GM06990 (cell line): ENCODE data around the gene NEDD4L.

ENCODE experiments used
- DNase-seq: peaks from one replicate; pipeline ENCODE4 v3.0.0-alpha.2; 2011; ENCODE audit not compliant: insufficient read length; ENCODE audit errors: extremely low read depth
- H3K27me3 ChIP-seq: replicated peaks from 2 replicates; pipeline ENCODE4 v1.6.0; 2011; ENCODE audit warnings: low read length; ENCODE audit not compliant: control insufficient read depth, insufficient read depth
- H3K36me3 ChIP-seq: 2 replicates; pipeline ENCODE4 v1.5.1; 2011; ENCODE audit warnings: low read length; ENCODE audit not compliant: control insufficient read depth, insufficient read depth
- H3K4me3 ChIP-seq: replicated peaks from 2 replicates; pipeline ENCODE4 v1.5.1; 2011; ENCODE audit warnings: low read depth, mild to moderate bottlenecking, control low read depth, low read length
- TF ChIP-seq, protein P1 (sequence below): IDR thresholded peaks from 2 replicates; pipeline ENCODE4 v1.5.1; 2011; ENCODE audit warnings: low read length, control low read depth, mild to moderate bottlenecking, inconsistent platforms; ENCODE audit not compliant: insufficient read depth, poor library complexity, severe bottlenecking

Gene NEDD4L

DNA sequence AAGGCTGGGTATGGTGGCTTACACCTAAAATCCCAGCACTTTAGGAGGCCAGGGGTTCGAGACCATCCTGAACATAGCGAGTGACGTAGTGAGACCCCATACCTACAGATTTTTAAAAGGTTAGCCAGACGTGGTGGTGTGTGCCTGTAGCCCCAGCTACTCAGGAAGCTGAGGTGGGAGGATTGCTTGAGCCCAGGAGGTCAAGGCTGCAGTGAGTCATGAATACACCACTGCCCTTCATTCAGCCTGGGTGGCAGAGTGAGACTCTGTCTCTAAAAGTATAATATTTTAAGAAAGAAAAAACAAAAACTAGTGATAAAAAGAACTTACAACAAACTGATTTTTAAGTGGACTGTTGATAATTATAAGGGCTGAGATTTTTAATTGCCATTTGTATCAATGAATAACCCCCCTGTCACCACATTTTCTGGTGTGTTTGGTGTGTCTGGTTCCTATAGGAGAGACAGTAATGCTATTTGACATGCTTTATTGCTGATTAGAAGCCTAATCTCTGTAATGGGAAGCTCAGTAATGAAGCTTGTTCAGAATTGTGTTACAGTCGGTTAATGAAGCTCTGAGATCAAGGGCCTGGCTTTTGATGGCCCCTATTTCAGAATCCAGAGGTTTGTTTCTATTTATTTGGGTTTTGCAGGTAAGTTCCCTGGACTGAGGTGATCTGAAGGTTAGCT lies 147.0 kb downstream of the NEDD4L start:
- no peaks in the 10 kb centered on the region for H3K27me3 ChIP-seq
- TF ChIP-seq, protein P1, sequence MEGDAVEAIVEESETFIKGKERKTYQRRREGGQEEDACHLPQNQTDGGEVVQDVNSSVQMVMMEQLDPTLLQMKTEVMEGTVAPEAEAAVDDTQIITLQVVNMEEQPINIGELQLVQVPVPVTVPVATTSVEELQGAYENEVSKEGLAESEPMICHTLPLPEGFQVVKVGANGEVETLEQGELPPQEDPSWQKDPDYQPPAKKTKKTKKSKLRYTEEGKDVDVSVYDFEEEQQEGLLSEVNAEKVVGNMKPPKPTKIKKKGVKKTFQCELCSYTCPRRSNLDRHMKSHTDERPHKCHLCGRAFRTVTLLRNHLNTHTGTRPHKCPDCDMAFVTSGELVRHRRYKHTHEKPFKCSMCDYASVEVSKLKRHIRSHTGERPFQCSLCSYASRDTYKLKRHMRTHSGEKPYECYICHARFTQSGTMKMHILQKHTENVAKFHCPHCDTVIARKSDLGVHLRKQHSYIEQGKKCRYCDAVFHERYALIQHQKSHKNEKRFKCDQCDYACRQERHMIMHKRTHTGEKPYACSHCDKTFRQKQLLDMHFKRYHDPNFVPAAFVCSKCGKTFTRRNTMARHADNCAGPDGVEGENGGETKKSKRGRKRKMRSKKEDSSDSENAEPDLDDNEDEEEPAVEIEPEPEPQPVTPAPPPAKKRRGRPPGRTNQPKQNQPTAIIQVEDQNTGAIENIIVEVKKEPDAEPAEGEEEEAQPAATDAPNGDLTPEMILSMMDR, result no peak
- no peak overlapping the region for H3K4me3 ChIP-seq
- no peaks in the 10 kb centered on the region for H3K36me3 ChIP-seq
- no peak for DNase-seq

DNA sequence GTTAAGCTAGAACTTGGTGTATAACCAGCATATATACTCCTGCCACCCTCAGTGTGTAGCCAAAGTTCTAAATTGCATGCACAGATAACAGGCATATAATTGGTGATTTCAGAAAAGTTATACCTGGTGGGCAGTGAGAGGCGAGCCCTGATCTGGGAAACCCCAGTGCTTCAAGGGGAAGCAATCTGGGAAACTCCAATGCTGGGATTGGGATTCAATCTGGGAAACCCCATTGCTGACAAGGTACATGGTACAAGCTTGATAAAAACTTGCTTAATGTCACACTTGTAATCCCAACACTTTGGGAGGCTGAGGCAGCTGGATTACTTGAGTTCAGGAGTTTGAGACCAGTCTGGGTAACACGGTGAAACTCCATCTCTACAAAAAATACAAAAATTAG lies 147.6 kb downstream of the NEDD4L start:
- Histone ChIP-seq H3K27me3 (no peaks in the 10 kb centered on the region), H3K4me3 (no peak overlapping the region), H3K36me3 (no peaks in the 10 kb centered on the region)
- TF ChIP-seq, protein P1, result no peak
- DNase-seq, result no peak

DNA sequence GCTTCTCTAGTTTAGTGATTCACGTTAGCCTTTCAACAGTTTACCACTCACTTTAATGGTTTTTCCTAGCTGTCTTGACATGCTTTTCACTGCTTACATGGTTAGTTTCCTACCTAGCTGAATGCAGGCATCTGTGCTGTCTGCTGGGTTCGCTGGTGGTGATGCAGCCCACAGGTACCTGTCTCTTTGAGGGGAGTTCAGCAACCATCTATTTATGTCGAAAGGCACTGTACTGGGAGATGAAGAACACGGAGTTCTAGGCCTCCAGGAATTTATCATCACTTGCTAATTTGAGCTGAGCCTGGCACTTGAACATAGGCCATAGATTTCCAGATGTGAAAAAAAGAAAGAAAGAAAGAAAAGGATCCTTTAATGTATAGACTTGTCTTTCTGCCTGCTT lies 148.5 kb downstream of the NEDD4L start:
- DNase-seq, result no peak
- TF ChIP-seq, protein P1, result no peak
- no peaks in the 10 kb centered on the region for H3K27me3 ChIP-seq
- no peaks in the 10 kb centered on the region for H3K36me3 ChIP-seq
- H3K4me3 ChIP-seq, result no peak overlapping the region

DNA sequence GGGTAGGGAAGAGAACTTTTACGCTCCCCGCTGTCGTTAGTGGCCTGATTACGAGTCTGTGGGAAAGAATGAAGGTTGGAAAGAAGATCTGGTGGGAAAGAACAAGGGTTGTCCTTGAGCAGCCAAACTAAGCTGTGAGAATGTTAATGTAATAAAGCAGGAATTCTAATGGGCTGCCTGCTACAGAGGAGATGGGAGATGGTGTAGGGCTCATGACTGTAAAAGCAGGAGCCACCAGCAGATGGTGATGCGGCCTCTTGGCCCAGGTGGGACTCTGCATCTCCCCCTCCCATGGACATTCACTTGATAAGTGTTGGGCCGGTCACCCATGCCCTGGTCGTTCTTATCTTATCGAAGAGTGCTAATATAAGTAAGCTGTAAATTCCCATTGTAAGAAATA lies 150.0 kb downstream of the NEDD4L start:
- Histone ChIP-seq H3K4me3 (no peak overlapping the region), H3K27me3 (no peaks in the 10 kb centered on the region), H3K36me3 (no peaks in the 10 kb centered on the region)
- TF ChIP-seq, protein P1, result peak; percentile 37
- no peak for DNase-seq

DNA sequence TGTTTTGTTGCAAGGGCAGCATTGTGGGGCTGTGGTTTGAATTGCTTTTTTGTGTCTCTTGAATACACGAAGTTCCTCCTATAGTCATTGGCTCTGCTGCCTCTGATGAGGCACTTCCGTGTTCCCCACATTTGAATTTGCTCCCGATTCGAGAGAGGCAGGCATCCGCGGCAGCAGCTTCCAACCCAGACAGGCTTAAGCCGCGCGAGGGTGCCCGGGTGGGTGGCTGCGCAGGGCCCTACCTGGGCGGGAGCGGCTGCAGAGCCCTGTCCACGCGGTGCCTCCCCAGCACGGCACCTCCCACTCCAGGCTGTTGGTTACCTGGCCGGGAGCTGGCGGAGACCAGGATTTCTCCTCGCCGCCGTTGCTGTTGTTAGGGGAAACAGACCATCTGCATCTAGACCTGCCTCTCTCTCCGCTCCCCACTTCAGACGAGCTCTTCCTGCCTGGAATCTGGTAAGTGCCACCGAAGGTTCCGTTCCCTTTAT lies 151.3 kb downstream of the NEDD4L start:
- no peaks in the 10 kb centered on the region for H3K27me3 ChIP-seq
- no peaks in the 10 kb centered on the region for H3K36me3 ChIP-seq
- H3K4me3 ChIP-seq, result peak overlapping the region; percentile 62
- TF ChIP-seq, protein P1, result no peak
- DNase-seq, result peak; percentile 52
